H1 (cell line): ENCODE data around the gene RGS6. TPM values are rescaled to one million over a fixed set of nuclear protein-coding genes. Genes with fewer than 3 reads are reported as not detected.

Experiments
- CHD1 ChIP-seq: IDR thresholded peaks from 2 replicates; pipeline ENCODE4 v1.6.1; 2012; ENCODE audit warnings: low read depth, low read length, improper control_type of control experiment
- GABPA ChIP-seq: IDR thresholded peaks from 2 replicates; pipeline ENCODE4 v1.6.1; 2011; ENCODE audit warnings: mild to moderate bottlenecking, low read length, moderate library complexity, borderline replicate concordance; ENCODE audit not compliant: insufficient read depth
- KDM1A ChIP-seq: fragments of 200-600, 300-600 bp; sonication (generic); IDR thresholded peaks from 2 replicates; pipeline ENCODE4 v1.7.1; 2016; ENCODE audit warnings: mild to moderate bottlenecking, low read length, borderline replicate concordance
- NANOG ChIP-seq: IDR thresholded peaks from 2 replicates; pipeline ENCODE4 v1.6.1; 2011; ENCODE audit warnings: low read length, low read depth, mild to moderate bottlenecking, inconsistent platforms; ENCODE audit not compliant: insufficient read depth, poor library complexity, severe bottlenecking
- NRF1 ChIP-seq: IDR thresholded peaks from 2 replicates; pipeline ENCODE4 v1.6.1; 2011; ENCODE audit warnings: mild to moderate bottlenecking, low read depth, low read length, improper control_type of control experiment
- polyA plus RNA-seq, 7 experiments: library from polyadenylated mRNA; depleted of rRNA in 3 of 7; stranded (reverse) in 5 of 7; unstranded in 2 of 7; fragments of >200 nt in 5 of 7; fragments of 200-250 nt in 2 of 7; gene quantifications; 1 replicate in 5 of 7; 2 replicates in 1 of 7; 4 replicates in 1 of 7; pipeline versions ENCODE4 v1.2.1 to v1.2.3, GENCODE V29; 2011 to 2013; ENCODE audit warnings: missing spikeins in 2 of 7, mixed read lengths in 2 of 7
- total RNA-seq: library from RNA; stranded (reverse); fragmentation: NEBNext Ultra II Directional; extraction: Animal tissue kit (Norgen Biotek cat#: 25700); gene quantifications from 2 replicates; pipeline ENCODE4 v1.2.1, GENCODE V29; 2021
- TF ChIP-seq, protein P1 (sequence below): fragments of 300-600 bp; sonication (generic); IDR thresholded peaks from 2 replicates; pipeline ENCODE4 v1.7.1; 2012; ENCODE audit warnings: low read length, moderate library complexity, mild to moderate bottlenecking, inconsistent platforms; ENCODE audit not compliant: insufficient replicate concordance

The RGS6 gene
- total and polyA plus RNA-seq, 2 of the 8 experiments (the other 6 are each of a cell fraction or from before 2014, with no cell fraction given): 0.26 to 1.1 TPM

DNA sequence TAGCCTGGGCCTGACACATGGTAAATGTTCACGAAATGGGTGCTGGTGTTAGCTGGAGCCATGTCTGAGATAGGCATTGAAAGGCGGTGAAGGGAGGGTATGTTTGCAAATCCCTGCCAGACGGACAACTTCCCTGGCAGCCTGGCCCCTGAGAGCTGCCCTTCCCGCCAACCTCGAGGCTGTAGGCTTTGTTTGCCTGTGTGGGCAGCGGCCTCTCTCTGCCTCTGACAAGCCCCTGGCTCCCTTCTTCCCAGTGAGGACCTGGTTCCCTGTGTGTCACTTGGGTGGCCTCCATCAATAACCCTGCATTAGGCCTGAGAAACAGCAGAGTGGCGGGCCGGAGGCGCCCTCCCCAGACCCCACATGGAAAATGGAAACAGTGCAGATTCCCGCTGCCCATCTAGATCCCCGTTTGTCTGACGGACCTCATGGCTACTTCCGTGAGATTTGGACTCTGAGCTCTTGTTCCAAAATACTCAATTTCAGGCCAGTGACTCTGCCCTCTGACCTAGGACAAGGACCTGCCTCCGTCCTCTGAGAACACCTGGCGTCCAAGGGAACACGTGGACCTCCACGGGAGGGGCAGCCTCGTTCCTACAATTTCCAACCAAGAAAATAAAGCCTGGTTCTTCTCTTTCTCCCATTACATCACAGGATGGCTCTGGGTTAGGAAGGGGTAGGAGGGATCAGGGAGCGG lies 636.2 kb downstream of the RGS6 start (continued):
- TF ChIP-seq NANOG (no peak), GABPA (no peak), CHD1 (no peak), KDM1A (no peak), NRF1 (no peak)
- TF ChIP-seq, protein P1, sequence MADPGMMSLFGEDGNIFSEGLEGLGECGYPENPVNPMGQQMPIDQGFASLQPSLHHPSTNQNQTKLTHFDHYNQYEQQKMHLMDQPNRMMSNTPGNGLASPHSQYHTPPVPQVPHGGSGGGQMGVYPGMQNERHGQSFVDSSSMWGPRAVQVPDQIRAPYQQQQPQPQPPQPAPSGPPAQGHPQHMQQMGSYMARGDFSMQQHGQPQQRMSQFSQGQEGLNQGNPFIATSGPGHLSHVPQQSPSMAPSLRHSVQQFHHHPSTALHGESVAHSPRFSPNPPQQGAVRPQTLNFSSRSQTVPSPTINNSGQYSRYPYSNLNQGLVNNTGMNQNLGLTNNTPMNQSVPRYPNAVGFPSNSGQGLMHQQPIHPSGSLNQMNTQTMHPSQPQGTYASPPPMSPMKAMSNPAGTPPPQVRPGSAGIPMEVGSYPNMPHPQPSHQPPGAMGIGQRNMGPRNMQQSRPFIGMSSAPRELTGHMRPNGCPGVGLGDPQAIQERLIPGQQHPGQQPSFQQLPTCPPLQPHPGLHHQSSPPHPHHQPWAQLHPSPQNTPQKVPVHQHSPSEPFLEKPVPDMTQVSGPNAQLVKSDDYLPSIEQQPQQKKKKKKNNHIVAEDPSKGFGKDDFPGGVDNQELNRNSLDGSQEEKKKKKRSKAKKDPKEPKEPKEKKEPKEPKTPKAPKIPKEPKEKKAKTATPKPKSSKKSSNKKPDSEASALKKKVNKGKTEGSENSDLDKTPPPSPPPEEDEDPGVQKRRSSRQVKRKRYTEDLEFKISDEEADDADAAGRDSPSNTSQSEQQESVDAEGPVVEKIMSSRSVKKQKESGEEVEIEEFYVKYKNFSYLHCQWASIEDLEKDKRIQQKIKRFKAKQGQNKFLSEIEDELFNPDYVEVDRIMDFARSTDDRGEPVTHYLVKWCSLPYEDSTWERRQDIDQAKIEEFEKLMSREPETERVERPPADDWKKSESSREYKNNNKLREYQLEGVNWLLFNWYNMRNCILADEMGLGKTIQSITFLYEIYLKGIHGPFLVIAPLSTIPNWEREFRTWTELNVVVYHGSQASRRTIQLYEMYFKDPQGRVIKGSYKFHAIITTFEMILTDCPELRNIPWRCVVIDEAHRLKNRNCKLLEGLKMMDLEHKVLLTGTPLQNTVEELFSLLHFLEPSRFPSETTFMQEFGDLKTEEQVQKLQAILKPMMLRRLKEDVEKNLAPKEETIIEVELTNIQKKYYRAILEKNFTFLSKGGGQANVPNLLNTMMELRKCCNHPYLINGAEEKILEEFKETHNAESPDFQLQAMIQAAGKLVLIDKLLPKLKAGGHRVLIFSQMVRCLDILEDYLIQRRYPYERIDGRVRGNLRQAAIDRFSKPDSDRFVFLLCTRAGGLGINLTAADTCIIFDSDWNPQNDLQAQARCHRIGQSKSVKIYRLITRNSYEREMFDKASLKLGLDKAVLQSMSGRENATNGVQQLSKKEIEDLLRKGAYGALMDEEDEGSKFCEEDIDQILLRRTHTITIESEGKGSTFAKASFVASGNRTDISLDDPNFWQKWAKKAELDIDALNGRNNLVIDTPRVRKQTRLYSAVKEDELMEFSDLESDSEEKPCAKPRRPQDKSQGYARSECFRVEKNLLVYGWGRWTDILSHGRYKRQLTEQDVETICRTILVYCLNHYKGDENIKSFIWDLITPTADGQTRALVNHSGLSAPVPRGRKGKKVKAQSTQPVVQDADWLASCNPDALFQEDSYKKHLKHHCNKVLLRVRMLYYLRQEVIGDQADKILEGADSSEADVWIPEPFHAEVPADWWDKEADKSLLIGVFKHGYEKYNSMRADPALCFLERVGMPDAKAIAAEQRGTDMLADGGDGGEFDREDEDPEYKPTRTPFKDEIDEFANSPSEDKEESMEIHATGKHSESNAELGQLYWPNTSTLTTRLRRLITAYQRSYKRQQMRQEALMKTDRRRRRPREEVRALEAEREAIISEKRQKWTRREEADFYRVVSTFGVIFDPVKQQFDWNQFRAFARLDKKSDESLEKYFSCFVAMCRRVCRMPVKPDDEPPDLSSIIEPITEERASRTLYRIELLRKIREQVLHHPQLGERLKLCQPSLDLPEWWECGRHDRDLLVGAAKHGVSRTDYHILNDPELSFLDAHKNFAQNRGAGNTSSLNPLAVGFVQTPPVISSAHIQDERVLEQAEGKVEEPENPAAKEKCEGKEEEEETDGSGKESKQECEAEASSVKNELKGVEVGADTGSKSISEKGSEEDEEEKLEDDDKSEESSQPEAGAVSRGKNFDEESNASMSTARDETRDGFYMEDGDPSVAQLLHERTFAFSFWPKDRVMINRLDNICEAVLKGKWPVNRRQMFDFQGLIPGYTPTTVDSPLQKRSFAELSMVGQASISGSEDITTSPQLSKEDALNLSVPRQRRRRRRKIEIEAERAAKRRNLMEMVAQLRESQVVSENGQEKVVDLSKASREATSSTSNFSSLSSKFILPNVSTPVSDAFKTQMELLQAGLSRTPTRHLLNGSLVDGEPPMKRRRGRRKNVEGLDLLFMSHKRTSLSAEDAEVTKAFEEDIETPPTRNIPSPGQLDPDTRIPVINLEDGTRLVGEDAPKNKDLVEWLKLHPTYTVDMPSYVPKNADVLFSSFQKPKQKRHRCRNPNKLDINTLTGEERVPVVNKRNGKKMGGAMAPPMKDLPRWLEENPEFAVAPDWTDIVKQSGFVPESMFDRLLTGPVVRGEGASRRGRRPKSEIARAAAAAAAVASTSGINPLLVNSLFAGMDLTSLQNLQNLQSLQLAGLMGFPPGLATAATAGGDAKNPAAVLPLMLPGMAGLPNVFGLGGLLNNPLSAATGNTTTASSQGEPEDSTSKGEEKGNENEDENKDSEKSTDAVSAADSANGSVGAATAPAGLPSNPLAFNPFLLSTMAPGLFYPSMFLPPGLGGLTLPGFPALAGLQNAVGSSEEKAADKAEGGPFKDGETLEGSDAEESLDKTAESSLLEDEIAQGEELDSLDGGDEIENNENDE: no peak
